Karpas-422 (cell line): Measurements from ENCODE around the gene NHP2. TPM values are rescaled to one million over a fixed set of nuclear protein-coding genes. Genes with fewer than 3 reads are reported as not detected.

ENCODE experiments used
- DNase-seq: peaks from one replicate; pipeline ENCODE4 v3.0.0-alpha.2; 2015
- H2AFZ ChIP-seq: fragments of 200-600 bp; sonication (generic); 2 replicates; pipeline ENCODE4 v1.6.1; 2014; ENCODE audit warnings: antibody characterized with exemption, low read length, mixed read lengths
- H3K27ac ChIP-seq: fragments of 200-600 bp; sonication (generic); 2 replicates; pipeline ENCODE4 v1.5.1; 2014; ENCODE audit warnings: mild to moderate bottlenecking, low read length, moderate library complexity
- H3K27me3 ChIP-seq: fragments of 200-600 bp; sonication (generic); 2 replicates; pipeline ENCODE4 v1.6.1; 2014; ENCODE audit warnings: low read length, mixed read lengths
- H3K36me3 ChIP-seq: fragments of 200-600 bp; sonication (generic); 2 replicates; pipeline ENCODE4 v1.6.1; 2014; ENCODE audit warnings: low read length, mixed read lengths; ENCODE audit not compliant: insufficient read depth
- H3K4me1 ChIP-seq: fragments of 200-600 bp; sonication (generic); 2 replicates; pipeline ENCODE4 v1.6.1; 2014; ENCODE audit warnings: mild to moderate bottlenecking, low read length, mixed read lengths
- H3K4me2 ChIP-seq: fragments of 200-600 bp; sonication (generic); 2 replicates; pipeline ENCODE4 v1.6.1; 2014; ENCODE audit warnings: low read length, low read depth, mild to moderate bottlenecking; ENCODE audit not compliant: poor library complexity, severe bottlenecking
- H3K4me3 ChIP-seq: fragments of 200-600 bp; sonication (generic); 2 replicates; pipeline ENCODE4 v1.5.1; 2014; ENCODE audit warnings: mild to moderate bottlenecking, antibody characterized with exemption, low read length, mixed read lengths
- H3K79me2 ChIP-seq: fragments of 200-600 bp; sonication (generic); 2 replicates; pipeline ENCODE4 v1.6.1; 2014; ENCODE audit warnings: mild to moderate bottlenecking, low read length, mixed read lengths
- H3K9ac ChIP-seq: fragments of 200-600 bp; sonication (generic); 2 replicates; pipeline ENCODE4 v1.6.0; 2014; ENCODE audit warnings: low read length
- H3K9me2 ChIP-seq: fragments of 200-600 bp; sonication (generic), shearing (Covaris generic); replicated peaks from 2 replicates; pipeline ENCODE4 v1.6.0; 2014; ENCODE audit warnings: mild to moderate bottlenecking, low read length, moderate library complexity; ENCODE audit not compliant: insufficient read depth
- H3K9me3 ChIP-seq: fragments of 300-700, 200-600 bp; sonication (generic); 2 replicates; pipeline ENCODE4 v1.6.1; 2014; ENCODE audit warnings: low read length, mixed read lengths
- H4K20me1 ChIP-seq: fragments of 200-600 bp; sonication (generic); 2 replicates; pipeline ENCODE4 v1.6.1; 2014; ENCODE audit warnings: mild to moderate bottlenecking, antibody characterized with exemption, low read length, low read depth; ENCODE audit not compliant: insufficient read depth
- total RNA-seq: library from RNA; depleted of rRNA; stranded (reverse); fragments of >200 nt; shearing (Covaris generic); gene quantifications from 2 replicates; pipeline ENCODE4 v1.2.3, GENCODE V29; 2014; ENCODE audit warnings: low replicate concordance

The NHP2 gene
- total RNA-seq, 1 experiment from 2014 or later, result 264 TPM

DNA sequence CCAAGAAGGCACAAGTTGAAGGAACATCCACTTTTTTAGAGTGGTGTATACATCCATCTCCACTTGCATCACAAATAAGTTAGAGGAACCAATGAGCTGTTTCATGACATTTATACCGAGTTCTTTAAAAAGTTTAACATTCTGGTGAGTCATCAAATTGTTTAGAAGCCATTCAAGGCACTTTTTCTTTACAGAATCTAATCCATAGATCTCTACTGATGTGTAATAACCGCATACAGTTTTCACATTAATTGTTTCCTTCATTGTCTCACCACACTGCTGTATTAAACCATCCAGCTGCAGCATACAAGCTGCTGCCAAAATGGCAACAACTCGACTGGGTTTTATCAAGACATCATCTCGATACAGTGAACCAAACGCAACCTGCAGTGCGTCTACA is 32.7 kb upstream of the NHP2 start:
- Histone ChIP-seq H3K36me3 (no peaks in the 10 kb centered on the region), H3K27me3 (no peaks in the 10 kb centered on the region), H3K27ac (no peak overlapping the region), H3K9me3 (no peaks in the 10 kb centered on the region), H4K20me1 (no peaks in the 10 kb centered on the region), H3K9ac (no peak overlapping the region), H3K4me3 (no peak overlapping the region), H2AFZ (no peak overlapping the region), H3K9me2 (no peaks in the 10 kb centered on the region), H3K4me1 (no peaks in the 10 kb centered on the region), H3K4me2 (no peak overlapping the region), H3K79me2 (no peaks in the 10 kb centered on the region)
- no peak for DNase-seq

DNA sequence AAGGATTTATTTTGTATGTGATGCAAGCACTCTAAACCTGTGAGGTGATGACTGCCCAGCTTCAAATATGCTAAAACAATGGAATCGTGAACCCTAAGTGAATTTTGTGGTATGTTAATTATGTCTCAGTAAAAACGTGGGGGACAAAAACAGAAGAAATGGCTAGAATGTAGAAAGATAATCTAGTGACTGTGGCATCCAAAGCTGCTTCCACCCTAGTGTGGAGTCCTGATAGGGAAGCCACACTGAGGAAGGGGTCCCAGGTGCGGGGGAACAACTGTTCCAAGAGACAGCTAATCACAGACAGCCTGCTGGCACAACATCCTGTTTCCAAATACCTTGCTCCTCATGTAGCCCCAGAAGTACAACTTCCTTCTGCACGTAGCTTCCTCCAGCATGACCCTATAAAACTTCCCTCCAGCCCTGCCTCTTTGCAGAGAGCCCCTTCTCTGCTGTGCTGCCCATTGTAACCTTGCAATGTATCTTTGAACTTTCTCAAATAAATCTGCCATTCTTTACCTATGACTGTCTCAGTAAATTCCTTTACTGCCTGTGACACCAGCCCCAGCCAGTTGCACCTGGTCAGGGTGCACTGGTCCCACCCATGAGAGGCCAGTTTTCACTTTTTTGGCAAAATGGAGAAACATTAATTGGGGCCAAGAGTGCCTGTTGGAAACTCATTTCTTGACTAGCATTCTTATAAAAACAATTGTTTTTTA is 28.6 kb upstream of the NHP2 start:
- H3K9me2 ChIP-seq, result no peaks in the 10 kb centered on the region
- H3K27me3 ChIP-seq, result peaks cover 2% of the 10 kb centered on the region; the same call in 1 of the 2 replicates
- no peak for DNase-seq
- H3K4me2 ChIP-seq, result no peak overlapping the region
- no peaks in the 10 kb centered on the region for H3K9me3 ChIP-seq
- no peak overlapping the region for H3K27ac ChIP-seq
- no peaks in the 10 kb centered on the region for H4K20me1 ChIP-seq
- H2AFZ ChIP-seq, result no peak overlapping the region
- no peak overlapping the region for H3K9ac ChIP-seq
- no peak overlapping the region for H3K4me3 ChIP-seq
- no peaks in the 10 kb centered on the region for H3K79me2 ChIP-seq
- no peaks in the 10 kb centered on the region for H3K4me1 ChIP-seq
- no peaks in the 10 kb centered on the region for H3K36me3 ChIP-seq

DNA sequence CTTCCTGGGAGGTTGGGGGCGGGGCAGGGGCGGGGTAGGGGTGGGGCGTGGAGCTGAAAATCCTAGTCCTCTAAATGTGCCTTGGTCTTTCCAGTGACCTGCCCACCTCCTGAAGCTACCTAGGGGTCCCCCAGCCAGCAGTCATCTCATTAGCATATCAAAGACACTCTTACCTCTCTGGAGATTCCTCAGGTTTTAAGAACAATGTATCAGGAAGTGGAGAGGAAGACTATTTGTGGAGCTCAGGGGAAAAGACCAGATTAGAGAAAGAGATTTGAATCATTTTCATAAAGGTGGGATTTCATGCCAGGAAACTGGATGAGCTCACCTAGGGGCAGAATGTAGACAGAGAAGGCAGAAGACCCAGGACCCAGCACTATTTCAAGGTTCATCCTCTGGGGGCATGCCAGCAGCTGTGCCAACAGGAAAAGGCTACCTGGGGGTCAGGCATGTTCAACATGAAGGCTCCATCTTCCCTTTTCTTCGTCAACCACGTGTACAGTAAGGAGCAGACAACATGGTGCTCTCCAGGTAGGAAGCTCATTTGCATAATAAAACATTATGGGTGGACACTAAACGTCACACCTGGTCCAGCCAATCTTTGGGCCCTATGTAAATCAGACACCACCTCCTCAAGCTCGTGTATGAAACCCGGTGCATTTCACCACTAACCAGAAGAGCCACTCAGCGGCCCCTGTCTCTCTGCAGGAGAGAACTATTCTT is 26.6 kb upstream of the NHP2 start:
- no peaks in the 10 kb centered on the region for H3K9me3 ChIP-seq
- no peak for DNase-seq
- H4K20me1 ChIP-seq, result no peaks in the 10 kb centered on the region
- H3K4me2 ChIP-seq, result no peak overlapping the region
- no peaks in the 10 kb centered on the region for H3K4me1 ChIP-seq
- no peaks in the 10 kb centered on the region for H3K9me2 ChIP-seq
- H3K9ac ChIP-seq, result no peak overlapping the region
- no peaks in the 10 kb centered on the region for H3K79me2 ChIP-seq
- H3K27ac ChIP-seq, result no peak overlapping the region
- H3K4me3 ChIP-seq, result no peak overlapping the region
- H3K27me3 ChIP-seq, result peaks cover 2% of the 10 kb centered on the region; the same call in 1 of the 2 replicates
- no peaks in the 10 kb centered on the region for H3K36me3 ChIP-seq
- no peak overlapping the region for H2AFZ ChIP-seq

DNA sequence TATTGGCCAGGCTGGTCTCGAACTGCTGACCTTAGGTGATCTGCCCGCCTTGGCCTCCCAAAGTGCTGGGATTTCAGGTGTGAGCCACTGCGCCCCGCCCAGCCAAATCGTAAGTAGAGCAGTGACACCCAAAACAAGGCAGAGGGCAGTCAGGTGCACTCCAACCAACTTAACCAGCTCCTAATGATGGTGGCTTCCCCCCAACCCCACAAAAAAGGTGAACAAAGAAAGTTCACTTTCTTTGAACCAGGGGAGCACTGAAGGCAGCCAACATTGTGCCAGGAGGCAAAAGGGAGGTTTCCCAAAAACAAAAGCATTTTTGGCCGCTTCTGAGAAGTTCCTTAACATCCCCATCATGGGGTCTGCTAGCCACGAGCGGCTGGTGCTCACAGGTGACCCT is 23.9 kb upstream of the NHP2 start:
- Histone ChIP-seq H3K4me2 (no peak overlapping the region), H3K4me3 (no peak overlapping the region), H3K79me2 (no peaks in the 10 kb centered on the region), H3K27me3 (peaks cover 2% of the 10 kb centered on the region; the same call in 1 of the 2 replicates), H3K27ac (no peak overlapping the region), H3K36me3 (no peaks in the 10 kb centered on the region), H3K4me1 (no peaks in the 10 kb centered on the region), H3K9me2 (no peaks in the 10 kb centered on the region), H3K9me3 (no peaks in the 10 kb centered on the region), H3K9ac (no peak overlapping the region), H2AFZ (no peak overlapping the region), H4K20me1 (no peaks in the 10 kb centered on the region)
- DNase-seq, result no peak

DNA sequence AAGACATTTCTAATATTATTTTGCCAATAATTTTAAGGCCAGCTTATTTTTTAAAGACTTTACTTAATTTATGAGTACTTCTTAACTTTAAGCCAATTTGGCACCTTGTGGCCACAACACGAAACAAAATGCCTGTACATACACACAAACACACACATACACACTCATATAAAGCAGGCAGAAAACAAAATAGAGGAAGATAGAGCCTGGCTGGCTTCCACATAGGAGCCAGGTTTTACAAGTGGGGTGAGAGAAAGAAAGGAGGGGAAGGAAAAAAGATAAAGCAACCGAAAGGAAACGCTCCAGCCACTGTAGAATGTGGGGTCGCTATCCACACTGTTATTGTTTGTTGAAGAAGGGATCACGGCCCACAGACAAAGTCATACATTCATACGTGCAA is 23.1 kb upstream of the NHP2 start:
- no peaks in the 10 kb centered on the region for H3K36me3 ChIP-seq
- no peak overlapping the region for H2AFZ ChIP-seq
- H4K20me1 ChIP-seq, result no peaks in the 10 kb centered on the region
- no peaks in the 10 kb centered on the region for H3K79me2 ChIP-seq
- no peak overlapping the region for H3K9ac ChIP-seq
- no peak overlapping the region for H3K4me2 ChIP-seq
- H3K9me2 ChIP-seq, result no peaks in the 10 kb centered on the region
- no peaks in the 10 kb centered on the region for H3K9me3 ChIP-seq
- no peaks in the 10 kb centered on the region for H3K4me1 ChIP-seq
- no peak overlapping the region for H3K4me3 ChIP-seq
- DNase-seq, result no peak
- no peak overlapping the region for H3K27ac ChIP-seq
- peaks cover 2% of the 10 kb centered on the region; the same call in 1 of the 2 replicates for H3K27me3 ChIP-seq

DNA sequence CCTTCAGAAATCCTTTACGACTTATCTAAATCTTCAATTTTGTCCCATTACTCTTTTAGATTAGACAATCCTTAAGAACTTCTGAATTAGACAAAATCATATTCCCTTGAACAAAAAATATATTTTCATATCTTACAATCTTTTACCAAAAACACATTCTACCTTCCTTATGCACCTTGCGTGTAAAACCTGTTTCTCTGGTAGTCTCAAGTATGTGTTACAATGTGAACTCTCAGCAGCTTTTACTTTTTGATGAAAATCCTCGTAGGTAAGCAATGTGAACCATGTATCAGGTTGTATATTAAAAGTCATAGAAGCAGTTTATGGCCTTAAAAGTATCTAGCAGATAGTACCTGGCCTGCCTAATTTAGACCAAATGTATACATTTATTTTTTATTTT is 20.8 kb upstream of the NHP2 start:
- H3K9me2 ChIP-seq, result no peaks in the 10 kb centered on the region
- H3K9me3 ChIP-seq, result no peaks in the 10 kb centered on the region
- H2AFZ ChIP-seq, result no peak overlapping the region

DNA sequence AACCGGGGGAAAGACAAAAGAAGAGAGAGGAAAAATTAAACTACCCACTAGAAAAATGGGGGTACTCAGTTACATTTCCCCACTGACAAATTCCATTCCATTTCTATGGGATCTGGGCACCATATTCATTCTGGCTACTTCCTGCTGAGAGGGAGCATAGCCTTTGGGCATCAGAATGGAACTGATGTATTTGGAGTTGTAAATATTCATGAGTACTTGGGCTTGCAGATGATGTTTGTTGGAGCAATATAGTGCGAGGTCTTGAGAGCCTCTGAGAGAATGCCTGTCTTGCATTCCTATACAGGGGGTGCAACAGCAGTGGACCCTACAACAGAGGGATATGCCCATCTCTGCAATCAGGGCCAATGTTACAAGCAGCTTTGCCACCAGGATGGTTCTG is 16.8 kb upstream of the NHP2 start:
- no peak overlapping the region for H3K4me3 ChIP-seq
- no peak overlapping the region for H2AFZ ChIP-seq
- no peaks in the 10 kb centered on the region for H4K20me1 ChIP-seq
- no peak overlapping the region for H3K27ac ChIP-seq
- no peak overlapping the region for H3K4me2 ChIP-seq
- H3K79me2 ChIP-seq, result no peaks in the 10 kb centered on the region
- H3K9me2 ChIP-seq, result no peaks in the 10 kb centered on the region
- H3K9me3 ChIP-seq, result no peaks in the 10 kb centered on the region
- H3K36me3 ChIP-seq, result no peaks in the 10 kb centered on the region
- no peaks in the 10 kb centered on the region for H3K27me3 ChIP-seq
- H3K9ac ChIP-seq, result no peak overlapping the region
- no peak for DNase-seq
- peaks cover 6% of the 10 kb centered on the region for H3K4me1 ChIP-seq

More for the DNA sequence above, 20.8 kb upstream of the NHP2 start:
- H3K36me3 ChIP-seq, result no peaks in the 10 kb centered on the region
- H3K79me2 ChIP-seq, result no peaks in the 10 kb centered on the region
- no peak overlapping the region for H3K4me2 ChIP-seq
- no peak for DNase-seq
- H3K27ac ChIP-seq, result no peak overlapping the region
- H3K27me3 ChIP-seq, result no peaks in the 10 kb centered on the region
- H3K4me3 ChIP-seq, result no peak overlapping the region
- H3K4me1 ChIP-seq, result no peaks in the 10 kb centered on the region
- no peaks in the 10 kb centered on the region for H4K20me1 ChIP-seq
- no peak overlapping the region for H3K9ac ChIP-seq

DNA sequence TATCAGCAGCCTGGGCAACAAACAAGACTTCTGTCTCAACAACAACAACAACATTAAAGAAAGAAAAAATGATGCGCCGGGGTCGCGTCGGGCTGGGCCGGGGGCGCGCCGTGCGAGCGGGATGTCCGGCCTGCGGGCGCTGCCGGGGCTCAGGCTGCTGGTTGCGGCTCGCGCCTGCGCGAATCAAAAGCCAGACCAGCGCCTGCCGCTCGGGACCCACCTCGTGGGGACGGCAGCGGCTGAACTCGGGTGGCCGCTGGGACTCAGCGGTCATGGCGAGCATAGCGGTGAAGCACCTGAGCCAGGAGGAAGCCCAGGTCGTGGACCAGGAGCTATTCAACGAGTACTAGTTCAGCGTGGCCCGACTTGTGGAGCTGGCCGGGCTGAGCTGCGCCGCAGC is 11.9 kb upstream of the NHP2 start:
- Histone ChIP-seq H3K79me2 (no peaks in the 10 kb centered on the region), H3K27me3 (no peaks in the 10 kb centered on the region), H3K4me3 (no peak overlapping the region), H3K9ac (no peak overlapping the region), H2AFZ (no peak overlapping the region), H3K4me2 (no peak overlapping the region), H3K27ac (no peak overlapping the region), H3K4me1 (peaks cover 16% of the 10 kb centered on the region), H4K20me1 (no peaks in the 10 kb centered on the region), H3K9me2 (no peaks in the 10 kb centered on the region), H3K36me3 (no peaks in the 10 kb centered on the region), H3K9me3 (no peaks in the 10 kb centered on the region)
- DNase-seq, result no peak
